ENCODE data around the gene CYTL1. TPM values are rescaled to one million over a fixed set of nuclear protein-coding genes. Genes with fewer than 3 reads are reported as not detected.
A peak's percentile ranks its signal among the peaks of the same experiment; 100 is the strongest.

CYTL1 gene
- total and polyA plus RNA-seq, 8 donors = 0.73 to 56.3 (median 26.8) TPM

DNA sequence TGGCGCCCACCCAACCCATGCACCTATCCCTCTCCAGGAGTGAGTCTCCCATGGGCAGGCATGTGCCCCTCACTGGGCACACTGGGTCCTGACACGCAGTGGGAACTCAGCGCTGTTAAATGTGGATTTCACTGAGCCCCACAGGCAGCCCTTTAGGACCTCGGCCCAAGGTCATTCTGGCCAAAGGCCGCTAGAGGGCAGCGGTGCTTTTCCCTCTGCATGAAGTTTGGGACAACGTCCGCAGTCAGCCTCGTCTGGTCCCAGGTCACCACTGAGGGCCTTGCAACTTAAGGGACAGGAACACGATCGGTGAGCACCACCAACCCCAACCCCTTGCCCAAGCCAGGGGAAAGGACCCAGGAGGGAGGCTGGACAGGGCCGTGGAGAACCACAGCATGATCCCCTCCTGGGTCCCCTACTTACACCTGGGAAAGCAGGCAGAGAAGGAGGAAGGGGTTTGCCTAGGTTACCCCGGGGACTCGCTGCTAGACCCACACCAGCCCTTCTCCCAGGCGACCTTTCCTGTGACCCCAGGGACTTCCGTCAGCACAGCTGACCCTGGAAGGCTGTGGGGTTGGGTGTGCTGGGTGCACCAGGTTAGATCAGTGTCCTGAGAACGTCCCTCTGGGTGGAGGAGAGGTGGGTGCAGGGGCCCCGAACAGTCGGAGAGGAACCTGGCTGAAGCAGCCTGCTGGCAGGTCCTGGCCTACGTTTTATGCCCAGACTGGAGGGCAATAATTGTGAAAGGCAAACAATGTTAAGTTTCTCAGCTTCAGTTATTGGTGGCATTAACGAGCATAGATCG is 24.0 kb downstream of the CYTL1 start:
- no peak overlapping the region for H3K4me3 ChIP-seq
- no peaks in the 10 kb centered on the region for H3K36me3 ChIP-seq
- intact Hi-C loops (cut with DNase I) = no loop called here
- peaks cover 0 to 30% of the 10 kb centered on the region in 2 donors for H3K27me3 ChIP-seq
- H3K4me1 ChIP-seq = no peaks in the 10 kb centered on the region
- H3K27ac ChIP-seq = no peak overlapping the region
- peak; percentile 86 for ATAC-seq
- DNase-seq = peak; percentile 53 to 85 (median 72)
- no peaks in the 10 kb centered on the region for H3K9me3 ChIP-seq
- TF ChIP-seq, protein P1, sequence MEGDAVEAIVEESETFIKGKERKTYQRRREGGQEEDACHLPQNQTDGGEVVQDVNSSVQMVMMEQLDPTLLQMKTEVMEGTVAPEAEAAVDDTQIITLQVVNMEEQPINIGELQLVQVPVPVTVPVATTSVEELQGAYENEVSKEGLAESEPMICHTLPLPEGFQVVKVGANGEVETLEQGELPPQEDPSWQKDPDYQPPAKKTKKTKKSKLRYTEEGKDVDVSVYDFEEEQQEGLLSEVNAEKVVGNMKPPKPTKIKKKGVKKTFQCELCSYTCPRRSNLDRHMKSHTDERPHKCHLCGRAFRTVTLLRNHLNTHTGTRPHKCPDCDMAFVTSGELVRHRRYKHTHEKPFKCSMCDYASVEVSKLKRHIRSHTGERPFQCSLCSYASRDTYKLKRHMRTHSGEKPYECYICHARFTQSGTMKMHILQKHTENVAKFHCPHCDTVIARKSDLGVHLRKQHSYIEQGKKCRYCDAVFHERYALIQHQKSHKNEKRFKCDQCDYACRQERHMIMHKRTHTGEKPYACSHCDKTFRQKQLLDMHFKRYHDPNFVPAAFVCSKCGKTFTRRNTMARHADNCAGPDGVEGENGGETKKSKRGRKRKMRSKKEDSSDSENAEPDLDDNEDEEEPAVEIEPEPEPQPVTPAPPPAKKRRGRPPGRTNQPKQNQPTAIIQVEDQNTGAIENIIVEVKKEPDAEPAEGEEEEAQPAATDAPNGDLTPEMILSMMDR (IDR thresholded peaks at IDR 0.05) = peak; percentile 89 to 94

DNA sequence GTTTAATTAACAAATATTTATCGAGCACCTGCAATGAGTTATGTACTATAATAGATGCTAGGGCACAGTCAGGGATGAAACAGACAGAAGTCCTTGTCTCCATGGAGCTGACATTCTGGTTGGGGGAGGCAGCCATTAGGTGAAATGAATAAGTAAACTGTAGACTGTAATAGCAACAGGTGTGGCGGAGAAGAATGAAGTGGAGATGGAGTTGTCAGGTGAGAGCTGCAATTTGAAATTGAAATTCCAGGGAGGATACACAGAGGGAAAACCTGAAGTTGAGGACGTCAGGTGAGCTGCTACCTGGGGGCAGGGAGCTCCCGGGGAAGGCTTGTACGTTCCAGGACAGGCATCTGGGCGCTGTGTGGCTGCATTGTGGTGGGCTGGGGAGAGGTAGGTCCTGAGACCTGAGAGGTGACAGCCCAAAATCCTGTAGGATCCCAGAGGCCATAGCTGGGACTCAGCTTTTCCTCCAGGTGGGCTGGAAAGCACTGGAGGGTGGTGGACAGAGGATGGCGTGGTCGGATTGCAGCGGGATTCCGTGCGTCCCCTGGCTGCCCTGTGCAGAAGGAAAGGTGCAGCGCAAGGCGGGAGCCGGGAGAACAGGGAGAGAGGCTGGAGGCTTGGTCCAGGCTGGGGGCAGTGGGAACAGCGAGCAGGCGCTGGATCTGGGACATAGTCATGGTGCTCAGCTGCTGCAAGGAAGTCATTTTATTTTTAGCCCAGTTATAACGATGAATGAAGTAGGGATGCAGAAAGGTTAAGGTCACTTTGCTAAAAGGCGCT is 24.8 kb downstream of the CYTL1 start:
- TF ChIP-seq, protein P1 (IDR thresholded peaks at IDR 0.05) = no peak
- Histone ChIP-seq H3K9me3 (no peaks in the 10 kb centered on the region), H3K27ac (no peak overlapping the region), H3K4me1 (no peaks in the 10 kb centered on the region), H3K36me3 (no peaks in the 10 kb centered on the region), H3K4me3 (no peak overlapping the region), H3K27me3 (peaks cover 0 to 30% of the 10 kb centered on the region in 2 donors)
- DNase-seq (no peak), ATAC-seq (no peak)
- intact Hi-C loops (cut with DNase I) = no loop called here

DNA sequence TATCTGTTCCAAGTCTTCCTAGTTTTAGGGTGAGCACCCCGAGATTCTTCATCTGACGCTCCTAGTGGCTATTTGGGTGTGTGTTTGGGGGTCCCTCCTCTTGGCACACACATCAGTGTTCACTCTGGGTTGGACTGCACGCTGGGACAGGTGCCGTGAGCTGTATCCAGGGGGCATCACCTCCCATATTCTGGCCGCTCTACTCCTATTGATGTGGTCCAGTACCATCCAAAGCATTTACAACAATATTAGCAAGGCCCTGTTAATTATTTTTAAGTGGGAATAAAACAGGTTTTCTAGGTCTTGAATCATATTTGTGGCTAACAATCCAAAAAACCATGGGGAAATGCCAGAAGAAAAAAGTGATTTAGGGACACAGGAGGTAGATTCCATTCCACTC is 26.4 kb downstream of the CYTL1 start:
- Histone ChIP-seq H3K27ac (no peak overlapping the region), H3K36me3 (no peaks in the 10 kb centered on the region), H3K27me3 (peaks cover 0 to 30% of the 10 kb centered on the region in 2 donors), H3K9me3 (no peaks in the 10 kb centered on the region), H3K4me3 (no peak overlapping the region), H3K4me1 (no peaks in the 10 kb centered on the region)
- intact Hi-C loops (cut with DNase I) = no loop called here
- TF ChIP-seq, protein P1 (IDR thresholded peaks at IDR 0.05) = no peak
- ATAC-seq = no peak
- DNase-seq = no peak

DNA sequence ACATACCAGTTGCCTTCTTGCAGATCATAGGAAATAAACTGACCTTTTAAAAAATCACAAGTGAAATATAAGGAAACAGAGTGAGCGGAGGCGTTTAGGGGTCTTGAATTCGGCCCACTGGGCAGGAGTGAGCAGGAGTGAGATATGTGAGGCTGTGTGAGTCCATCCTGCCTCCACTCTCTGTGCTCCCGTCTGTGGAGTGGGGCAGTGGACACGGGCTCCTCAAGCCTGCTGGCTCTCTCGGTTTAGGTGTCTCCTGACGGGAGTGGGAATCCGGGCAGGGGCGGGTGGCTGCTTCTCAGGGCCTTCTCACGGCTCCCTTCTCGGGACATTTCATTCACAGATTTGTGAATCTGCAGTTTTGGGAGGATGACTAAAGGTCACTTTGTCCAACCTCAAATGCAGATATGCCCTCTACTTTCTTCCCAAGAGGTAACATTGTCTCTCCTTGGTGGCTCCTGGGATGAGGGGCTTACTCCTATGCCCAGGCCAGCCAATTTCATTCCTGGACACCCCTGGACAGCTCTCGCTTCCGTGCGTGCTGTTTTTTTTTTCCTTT is 27.6 kb downstream of the CYTL1 start:
- TF ChIP-seq, protein P1 (IDR thresholded peaks at IDR 0.05) = no peak
- intact Hi-C loops (cut with DNase I) = no loop called here
- ATAC-seq = peak; percentile 4
- Histone ChIP-seq H3K36me3 (no peaks in the 10 kb centered on the region), H3K4me1 (no peaks in the 10 kb centered on the region), H3K27me3 (peaks cover 0 to 30% of the 10 kb centered on the region in 2 donors), H3K9me3 (no peaks in the 10 kb centered on the region), H3K4me3 (no peak overlapping the region), H3K27ac (no peak overlapping the region)
- DNase-seq = no peak
